Psoas muscle (tissue), 8 donors: ENCODE measurements around the gene TYW1. TPM values are rescaled to one million over a fixed set of nuclear protein-coding genes. Genes with fewer than 3 reads are reported as not detected.
"Not testable (repeated sequence)": the region's sequence is repeated elsewhere in the genome, so short reads cannot be mapped to it uniquely, and the experiment has no call there.

Source experiments
- ATAC-seq, 4 donors: fragments of 200-7000 bp; cut with Tn5 transposase; one replicate each; pipeline ENCODE4 v1.9.1; 2020; ENCODE audit warnings: moderate library complexity in 3 of 4, mild to moderate bottlenecking in 2 of 4
- DNase-seq, 2 donors: peaks; one replicate each; pipeline ENCODE4 v3.0.0-alpha.2; 2020
- H3K27ac ChIP-seq: fragments of 200-600 bp; one replicate; pipeline ENCODE4 v1.8.0; 2022
- H3K27me3 ChIP-seq, 3 donors: fragments of 200-600 bp in 1 of 3; one replicate each; pipeline versions ENCODE4 v1.6.1 to v1.8.0; 2013 to 2022; ENCODE audit warnings: low read length in 2 of 3, mild to moderate bottlenecking in 2 of 3, moderate library complexity in 1 of 3; ENCODE audit not compliant: insufficient read depth in 3 of 3
- H3K36me3 ChIP-seq, 2 donors: fragments of 200-600 bp in 1 of 2; one replicate each; pipeline versions ENCODE4 v1.6.1 to v1.8.0; 2013 to 2022; ENCODE audit warnings: low read depth in 1 of 2, mild to moderate bottlenecking in 1 of 2, moderate library complexity in 1 of 2; ENCODE audit not compliant: insufficient read depth in 1 of 2
- H3K4me1 ChIP-seq: fragments of 200-600 bp; one replicate; pipeline ENCODE4 v1.8.0; 2022
- H3K4me3 ChIP-seq: fragments of 200-600 bp; one replicate; pipeline ENCODE4 v1.8.0; 2022; ENCODE audit warnings: mild to moderate bottlenecking
- H3K9me3 ChIP-seq: fragments of 200-600 bp; one replicate; pipeline ENCODE4 v1.8.0; 2022
- WGBS, 3 donors: extraction: QIAGEN DNeasy Blood & Tissue Kit; methylation state at CpG; one replicate each; pipeline versions ENCODE4 v1.1.6 to v1.1.7; 2013; 5-methylcytosine and 5-hydroxymethylcytosine counted together
- intact Hi-C, 2 donors: fragments of 100-400 bp; cut with DNase I; formaldehyde crosslinking; loops; one replicate each; pipeline versions ENCODE4 v1.11.0 to v1.14.2; 2022
- polyA plus RNA-seq, 3 donors: library from polyadenylated mRNA; stranded (reverse); fragments of 200-250 nt; gene quantifications; one replicate each; pipeline ENCODE4 v1.2.3, GENCODE V29; 2013
- total RNA-seq, 4 donors: library from RNA; stranded (reverse); fragmentation: NEBNext Ultra II Directional in 2 of 4; extraction: Animal tissue kit (Norgen Biotek cat#: 25700) in 2 of 4; gene quantifications; one replicate each; pipeline versions ENCODE4 v1.2.1 to v1.2.4, GENCODE V29; 2021 to 2023
- TF ChIP-seq, protein P1 (sequence below): fragments of 200-600 bp; IDR thresholded peaks from one replicate; pipeline ENCODE4 v1.8.0; 2022; ENCODE audit warnings: antibody characterized with exemption
- donor health status: healthy with polysubstance abuse.
- donor health status: DM: no; HTN: no; CAD: no; lungs with moderate emphysema.
- donor health status: Bipolar disorder and iron deficiency.
- donor health status: healthy.
- donor health status: DM: yes; HTN: yes; CAD: no.
- donor health status: DM: no; HTN: no; CAD: no.
- donor health status: DM: no; HTN: no; CAD: no.
- donor health status: DM: yes; HTN: yes; CAD: no.

TYW1 gene
- total and polyA plus RNA-seq, 7 donors = 9.3 to 20.1 (median 10.7) TPM

DNA sequence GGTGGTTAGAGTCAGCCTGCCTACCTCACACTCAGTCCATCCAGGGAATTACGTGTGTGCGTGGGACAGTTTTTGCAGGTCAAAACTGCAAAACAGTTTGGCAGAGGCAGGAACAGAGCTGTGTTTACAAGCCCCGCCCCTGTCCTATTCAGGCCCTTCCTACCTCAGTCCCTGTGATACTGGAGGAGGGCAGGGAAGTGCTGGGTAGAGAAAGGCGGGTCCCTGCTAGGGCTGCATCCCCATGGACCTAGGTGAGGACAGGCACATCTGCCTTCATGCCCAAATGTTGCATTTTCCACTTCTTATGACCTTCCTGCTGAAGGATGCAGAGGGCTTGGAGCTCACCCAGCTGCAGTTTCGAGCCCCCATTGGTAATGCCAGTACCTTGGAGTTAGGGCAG, 26.3 kb upstream of the TYW1 start:
- no peaks in the 10 kb centered on the region for H3K27me3 ChIP-seq
- WGBS, 3 donors = 81 to 83% (median 82%) methylated on average over 5 of the region's 5 CpGs
- no peaks in the 10 kb centered on the region for H3K4me1 ChIP-seq
- ATAC-seq (no peak), DNase-seq (no peak)
- H3K27ac ChIP-seq = no peak overlapping the region
- intact Hi-C loops = no loop called here
- H3K4me3 ChIP-seq = no peak overlapping the region
- TF ChIP-seq, protein P1, sequence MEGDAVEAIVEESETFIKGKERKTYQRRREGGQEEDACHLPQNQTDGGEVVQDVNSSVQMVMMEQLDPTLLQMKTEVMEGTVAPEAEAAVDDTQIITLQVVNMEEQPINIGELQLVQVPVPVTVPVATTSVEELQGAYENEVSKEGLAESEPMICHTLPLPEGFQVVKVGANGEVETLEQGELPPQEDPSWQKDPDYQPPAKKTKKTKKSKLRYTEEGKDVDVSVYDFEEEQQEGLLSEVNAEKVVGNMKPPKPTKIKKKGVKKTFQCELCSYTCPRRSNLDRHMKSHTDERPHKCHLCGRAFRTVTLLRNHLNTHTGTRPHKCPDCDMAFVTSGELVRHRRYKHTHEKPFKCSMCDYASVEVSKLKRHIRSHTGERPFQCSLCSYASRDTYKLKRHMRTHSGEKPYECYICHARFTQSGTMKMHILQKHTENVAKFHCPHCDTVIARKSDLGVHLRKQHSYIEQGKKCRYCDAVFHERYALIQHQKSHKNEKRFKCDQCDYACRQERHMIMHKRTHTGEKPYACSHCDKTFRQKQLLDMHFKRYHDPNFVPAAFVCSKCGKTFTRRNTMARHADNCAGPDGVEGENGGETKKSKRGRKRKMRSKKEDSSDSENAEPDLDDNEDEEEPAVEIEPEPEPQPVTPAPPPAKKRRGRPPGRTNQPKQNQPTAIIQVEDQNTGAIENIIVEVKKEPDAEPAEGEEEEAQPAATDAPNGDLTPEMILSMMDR = no peak
- H3K36me3 ChIP-seq = peaks cover 0 to 2% of the 10 kb centered on the region in 2 donors
- no peaks in the 10 kb centered on the region for H3K9me3 ChIP-seq

DNA sequence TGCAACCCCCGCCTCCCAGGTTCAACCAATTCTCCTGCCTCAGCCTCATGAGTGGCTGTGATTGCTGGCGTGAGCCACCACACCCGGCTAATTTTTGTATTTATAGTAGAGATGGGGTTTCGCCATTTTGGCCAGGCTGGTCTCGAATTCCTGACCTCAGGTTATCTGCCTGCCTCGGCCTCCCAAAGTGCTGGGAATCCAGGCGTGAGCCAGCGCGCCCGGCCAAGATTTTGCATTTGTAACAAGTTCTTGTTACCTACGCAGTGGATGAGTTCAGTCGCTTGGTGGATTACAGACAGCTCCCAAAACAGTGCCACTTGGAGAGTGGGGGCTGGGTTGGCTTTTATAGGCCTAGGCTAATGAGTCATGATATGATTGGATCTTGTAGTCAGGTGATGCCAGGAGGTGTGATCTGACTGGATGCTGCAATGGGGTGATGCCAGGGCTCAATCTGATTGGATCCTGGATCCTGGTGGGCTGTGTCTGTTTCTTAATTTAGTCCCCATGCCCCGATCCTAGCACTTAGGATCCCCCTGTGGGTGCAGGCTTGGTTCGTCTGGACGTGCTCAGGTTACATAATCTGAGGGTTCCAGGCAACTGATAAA, 21.5 kb upstream of the TYW1 start:
- no peak overlapping the region for H3K27ac ChIP-seq
- no peak overlapping the region for H3K4me3 ChIP-seq
- WGBS, 3 donors = 80 to 87% (median 83%) methylated on average over 15 of the region's 15 CpGs
- H3K4me1 ChIP-seq = no peaks in the 10 kb centered on the region
- no peaks in the 10 kb centered on the region for H3K27me3 ChIP-seq
- no peak for ATAC-seq
- DNase-seq = no peak
- TF ChIP-seq, protein P1 = no peak
- intact Hi-C loops = no loop called here
- H3K36me3 ChIP-seq = peaks cover 0 to 2% of the 10 kb centered on the region in 2 donors
- no peaks in the 10 kb centered on the region for H3K9me3 ChIP-seq

DNA sequence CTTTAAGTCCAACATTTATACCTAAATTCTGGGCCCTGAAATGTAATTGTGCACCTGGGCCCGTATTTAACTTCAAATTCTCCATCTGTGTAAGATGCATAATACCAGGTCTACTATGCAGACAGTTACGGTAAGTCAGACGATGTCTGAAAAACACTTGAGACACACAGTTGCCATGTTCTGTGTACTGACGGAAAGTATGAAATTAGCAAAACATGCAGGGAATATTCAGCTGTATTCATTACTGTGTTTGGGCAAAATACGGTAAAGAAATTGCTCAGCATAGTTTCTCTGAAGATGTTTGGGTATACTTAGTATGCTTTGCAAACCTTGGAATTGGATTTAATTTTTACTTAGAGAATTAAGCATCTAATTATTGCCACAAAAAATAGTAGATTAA, 18.3 kb upstream of the TYW1 start:
- intact Hi-C loops, H3K27ac ChIP-seq, DNase-seq, H3K4me3 ChIP-seq, H3K36me3 ChIP-seq, H3K9me3 ChIP-seq, H3K27me3 ChIP-seq, H3K4me1 ChIP-seq, ATAC-seq: not testable (repeated sequence)
- WGBS, 3 donors = 68 to 84% (median 79%) methylated on average over 4 to 5 of the region's 5 CpGs

DNA sequence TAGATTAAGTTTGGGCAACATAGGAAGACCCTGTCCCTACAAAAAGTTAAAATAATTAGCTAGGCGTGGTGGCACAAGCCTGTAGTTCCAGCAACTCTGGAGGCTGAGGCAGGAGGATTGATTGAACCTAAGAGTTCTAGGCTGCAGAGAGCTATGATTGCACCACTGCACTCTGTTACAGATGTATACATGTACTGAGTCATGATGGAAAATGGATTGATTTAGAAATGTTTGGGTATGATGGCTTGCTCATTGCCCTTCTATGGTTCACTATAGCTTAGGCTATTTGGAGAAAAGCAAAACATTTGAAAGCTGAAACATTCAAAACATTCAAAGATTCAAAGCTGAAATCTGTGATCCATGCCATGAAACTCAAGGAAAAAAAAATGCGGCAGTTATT, 17.6 kb upstream of the TYW1 start:
- DNase-seq, ATAC-seq, H3K9me3 ChIP-seq, H3K4me1 ChIP-seq, H3K4me3 ChIP-seq, H3K27ac ChIP-seq, intact Hi-C loops, H3K36me3 ChIP-seq, H3K27me3 ChIP-seq: not testable (repeated sequence)
- 93 to 94% (median 94%) methylated on average over 2 of the region's 2 CpGs for WGBS, 3 donors

DNA sequence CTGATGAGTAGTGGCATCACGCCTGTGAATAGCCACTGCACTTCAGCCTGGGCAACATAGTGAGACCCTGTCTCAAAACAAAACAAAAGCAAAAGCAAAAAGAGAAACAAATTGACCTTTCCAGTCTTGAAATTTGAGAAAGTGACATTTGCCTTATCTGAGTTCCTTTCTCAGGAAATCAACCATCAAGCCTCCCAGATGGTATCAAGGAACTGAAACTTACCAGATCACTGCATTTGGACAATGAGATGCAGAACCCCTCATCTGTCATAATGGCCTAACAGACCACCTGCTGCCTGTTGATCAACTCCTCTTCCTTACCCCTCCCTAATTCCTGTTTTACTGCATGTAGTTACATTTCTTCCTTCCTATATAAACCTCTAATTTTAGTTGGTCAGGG, 16.3 kb upstream of the TYW1 start:
- H3K9me3 ChIP-seq, H3K4me3 ChIP-seq, intact Hi-C loops, DNase-seq, H3K27me3 ChIP-seq, H3K27ac ChIP-seq, ATAC-seq, H3K36me3 ChIP-seq, H3K4me1 ChIP-seq: not testable (repeated sequence)
- WGBS, 3 donors = 81 to 98% (median 91%) methylated on average over 1 of the region's 1 CpG

DNA sequence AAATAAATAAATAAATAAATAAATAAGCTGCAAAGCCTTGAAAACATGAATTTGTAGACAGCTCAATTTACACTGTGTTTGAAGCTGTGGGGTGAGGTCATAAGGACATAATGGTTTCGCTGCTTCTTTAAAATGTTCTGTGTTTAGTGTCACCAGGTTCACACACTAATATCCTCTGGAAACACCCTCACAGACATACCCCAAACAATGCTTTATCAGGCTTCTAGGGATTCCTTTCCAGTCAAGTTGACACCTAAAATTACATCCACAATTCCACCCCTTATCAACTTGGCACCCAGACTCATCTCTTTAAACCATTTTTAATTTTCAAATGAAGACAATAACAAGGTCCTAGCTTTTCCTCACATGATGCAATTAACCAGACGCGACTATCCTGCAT, 7.1 kb upstream of the TYW1 start:
- Histone ChIP-seq H3K36me3 (peaks cover 5 to 78% of the 10 kb centered on the region in 2 donors), H3K4me1 (peaks cover 10% of the 10 kb centered on the region)
- H3K4me3 ChIP-seq, DNase-seq, H3K27me3 ChIP-seq, H3K9me3 ChIP-seq, ATAC-seq, H3K27ac ChIP-seq, intact Hi-C loops: not testable (repeated sequence)
- 93 to 100% (median 100%) methylated on average over 1 of the region's 3 CpGs for WGBS, 3 donors

DNA sequence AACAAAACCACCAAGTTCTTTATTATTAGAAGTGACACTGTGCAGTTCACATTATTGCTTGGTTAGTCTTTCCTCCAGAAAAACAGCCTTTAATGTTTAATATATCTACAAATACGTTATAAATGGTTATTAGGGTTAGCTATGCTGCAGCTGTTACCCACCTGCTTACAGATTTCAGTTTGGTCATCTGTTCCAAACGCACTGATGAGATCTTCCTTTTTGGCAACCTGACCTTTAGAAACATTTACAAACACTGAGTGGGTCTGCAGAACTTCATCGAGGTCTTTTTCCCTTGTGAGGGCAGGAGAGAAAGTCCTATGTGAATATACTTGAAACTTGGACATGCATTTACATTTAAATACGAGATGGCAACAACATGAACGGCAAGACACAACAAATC, 2.6 kb upstream of the TYW1 start:
- Histone ChIP-seq H3K4me1 (peaks cover 17% of the 10 kb centered on the region), H3K27ac (peak overlapping the region; percentile 99), H3K4me3 (peak overlapping the region; percentile 83), H3K36me3 (peaks cover 0 to 56% of the 10 kb centered on the region in 2 donors)
- H3K27me3 ChIP-seq, DNase-seq, H3K9me3 ChIP-seq, ATAC-seq, intact Hi-C loops: not testable (repeated sequence)
- WGBS, 3 donors = 14 to 29% (median 22%) methylated on average over 5 of the region's 5 CpGs
